ENCODE results near the gene METTL17.

- TF ChIP-seq CTCF (IDR thresholded peaks at IDR 0.05) (peak in 2 of 4 experiments; percentile 11 to 25), POLR2AphosphoS5 (IDR thresholded peaks at IDR 0.05) (peak; percentile 54 to 92 (median 78))
Observed at GRCh38 chr14:20989787-20990600, at the start of gene METTL17.

Data from sigmoid colon (tissue), 4 donors.